ENCODE data around the gene DNAJC11. TPM values are rescaled to one million over a fixed set of nuclear protein-coding genes. Genes with fewer than 3 reads are reported as not detected.
A peak's percentile ranks its signal among the peaks of the same experiment; 100 is the strongest.

The DNAJC11 gene, protein sequence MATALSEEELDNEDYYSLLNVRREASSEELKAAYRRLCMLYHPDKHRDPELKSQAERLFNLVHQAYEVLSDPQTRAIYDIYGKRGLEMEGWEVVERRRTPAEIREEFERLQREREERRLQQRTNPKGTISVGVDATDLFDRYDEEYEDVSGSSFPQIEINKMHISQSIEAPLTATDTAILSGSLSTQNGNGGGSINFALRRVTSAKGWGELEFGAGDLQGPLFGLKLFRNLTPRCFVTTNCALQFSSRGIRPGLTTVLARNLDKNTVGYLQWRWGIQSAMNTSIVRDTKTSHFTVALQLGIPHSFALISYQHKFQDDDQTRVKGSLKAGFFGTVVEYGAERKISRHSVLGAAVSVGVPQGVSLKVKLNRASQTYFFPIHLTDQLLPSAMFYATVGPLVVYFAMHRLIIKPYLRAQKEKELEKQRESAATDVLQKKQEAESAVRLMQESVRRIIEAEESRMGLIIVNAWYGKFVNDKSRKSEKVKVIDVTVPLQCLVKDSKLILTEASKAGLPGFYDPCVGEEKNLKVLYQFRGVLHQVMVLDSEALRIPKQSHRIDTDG
- total RNA-seq (2021; ENCODE audit: unreplicated experiment) (75.6 TPM), Bru-seq, nascent RNA (percentile 84 among the genes with signal in this experiment), BruChase-seq, experiment 1, labeled RNA remaining after a 6-hour chase (percentile 85 among the genes with signal in this experiment), BruChase-seq, experiment 2, labeled RNA remaining after a 2-hour chase (percentile 84 among the genes with signal in this experiment)
- polyA plus RNA-seq (2012) = 31.7 and 41.5 TPM in 2 replicates
- long read RNA-seq, transcript DNAJC11-202 (16 exons, 3,311 nt) = major isoform, 240 of 301 reads
- long read RNA-seq, partial matches to known transcripts = 16 of 301 reads
- long read RNA-seq, other reads (novel, unspliced or antisense) = 41 of 301 reads

DNA sequence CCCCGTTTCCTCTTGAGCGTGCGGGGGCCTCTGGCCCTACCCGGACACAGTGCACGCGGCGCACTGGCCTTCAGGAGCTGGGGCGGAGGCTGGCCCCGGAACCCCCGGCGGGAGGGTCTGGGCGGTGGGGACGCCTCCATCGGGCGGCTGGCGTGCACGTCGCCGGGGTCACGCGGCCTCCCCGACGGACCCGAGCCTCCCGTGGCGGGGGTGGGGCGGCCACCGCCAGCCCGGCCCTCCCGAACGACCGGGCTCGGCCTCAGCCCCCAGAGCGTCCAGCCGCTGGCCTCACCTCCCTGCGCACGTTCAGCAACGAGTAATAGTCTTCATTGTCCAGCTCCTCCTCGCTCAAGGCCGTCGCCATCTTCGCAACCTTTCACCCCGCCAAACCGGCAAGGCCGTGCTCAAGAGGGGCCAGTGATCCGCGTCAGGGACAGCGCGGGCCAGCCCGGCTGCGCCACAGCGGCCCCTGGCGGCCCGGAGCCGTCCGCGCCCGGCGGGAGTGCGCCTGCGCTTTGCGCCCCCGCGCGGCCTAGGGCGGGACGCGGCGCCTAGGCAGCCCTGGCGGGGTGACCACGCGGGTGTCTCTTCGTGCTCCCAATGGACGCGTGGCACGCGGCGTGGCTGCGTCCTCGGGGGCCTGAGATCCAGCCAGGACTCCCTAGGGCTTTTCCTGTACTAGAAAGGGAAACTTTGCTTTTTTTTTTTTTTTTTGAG, at the start of gene DNAJC11:
Gene DNAJC11 (minus strand): TSS at position 380 of the 717 bp plus-strand sequence. CDS start 16 bp downstream, at position 364.
- ATAC-seq (peak; percentile 93), DNase-seq (ENCODE audit: low read depth, low spot score) (peak; percentile 74)
- ChIA-PET CTCF (interaction anchor here (0.5 to 1.3 kb wide), 11 partner anchors 11 to 516 kb away, joined by 3 to 9 read pairs (median 3); partner anchors contain the start of gene CAMTA1), RAD21 (ENCODE audit: low non-redundant PET in 1 of 2, low total read pairs in 2 of 2, uncharacterized antibody in 2 of 2, unreplicated experiment in 2 of 2) (no interaction called here), POLR2A (no interaction called here)
- H4K20me1 ChIP-seq (ENCODE audit: insufficient read depth) = peaks cover 3% of the 10 kb centered on the region; the same call in 1 of the 2 replicates
- H3K4me2 ChIP-seq (ENCODE audit: low read length) = peak within 1 kb of the TSS; percentile 99
- no peak within 1 kb of the TSS for H2AFZ ChIP-seq (ENCODE audit: low read depth, low read length, poor library complexity, severe bottlenecking)
- H3K9me3 ChIP-seq (ENCODE audit: control insufficient read depth in 1 of 2, insufficient read depth in 1 of 2, low read depth in 1 of 2, low read length in 2 of 2) = no peaks in the 10 kb centered on the region
- peaks cover 5 to 20% of the 10 kb centered on the region in 2 experiments; a peak in 3 of 4 replicates for H3K4me1 ChIP-seq (ENCODE audit: control insufficient read depth in 1 of 2, insufficient read depth in 2 of 2, low read length in 2 of 2)
- H3K27me3 ChIP-seq (ENCODE audit: insufficient read depth, low read length) = no peaks in the 10 kb centered on the region
- peak within 1 kb of the TSS; percentile 99 to 100 for H3K4me3 ChIP-seq (replicated peaks in 1 of 2; ENCODE audit: low read depth in 1 of 2, low read length in 2 of 2)
- H3K27ac ChIP-seq (ENCODE audit: low read depth, low read length) = peak within 1 kb of the TSS; percentile 77
- peaks cover 50% of the 10 kb centered on the region for H3K79me2 ChIP-seq (ENCODE audit: insufficient read depth, low read length)
- no TSS peak for BruUV-seq (replicated peaks)
- peak within 1 kb of the TSS; percentile 100 for H3K9ac ChIP-seq (ENCODE audit: low read length)
- intact Hi-C loops (cut with micrococcal nuclease) = loop anchor here (5.0 kb wide), 1 partner anchor 506 kb away; no protein-coding TSS in a partner anchor
- no peaks in the 10 kb centered on the region for H3K9me2 ChIP-seq (ENCODE audit: insufficient read depth)
- H3K36me3 ChIP-seq (ENCODE audit: control insufficient read depth in 1 of 2, insufficient read depth in 2 of 2, low read length in 2 of 2) = peaks cover 0 to 6% of the 10 kb centered on the region in 2 experiments; a peak in 1 of 4 replicates
- TF ChIP-seq FOSL1 (IDR thresholded peaks at IDR 0.05; ENCODE audit: low read depth) = no peak
- peak; percentile 70 for TF ChIP-seq POLR2AphosphoS5 (IDR thresholded peaks at IDR 0.05; ENCODE audit: low read depth, low read length)
- peak; percentile 96 for TF ChIP-seq CBX3 (IDR thresholded peaks at IDR 0.05; ENCODE audit: low read depth)
- TF ChIP-seq, protein P1, sequence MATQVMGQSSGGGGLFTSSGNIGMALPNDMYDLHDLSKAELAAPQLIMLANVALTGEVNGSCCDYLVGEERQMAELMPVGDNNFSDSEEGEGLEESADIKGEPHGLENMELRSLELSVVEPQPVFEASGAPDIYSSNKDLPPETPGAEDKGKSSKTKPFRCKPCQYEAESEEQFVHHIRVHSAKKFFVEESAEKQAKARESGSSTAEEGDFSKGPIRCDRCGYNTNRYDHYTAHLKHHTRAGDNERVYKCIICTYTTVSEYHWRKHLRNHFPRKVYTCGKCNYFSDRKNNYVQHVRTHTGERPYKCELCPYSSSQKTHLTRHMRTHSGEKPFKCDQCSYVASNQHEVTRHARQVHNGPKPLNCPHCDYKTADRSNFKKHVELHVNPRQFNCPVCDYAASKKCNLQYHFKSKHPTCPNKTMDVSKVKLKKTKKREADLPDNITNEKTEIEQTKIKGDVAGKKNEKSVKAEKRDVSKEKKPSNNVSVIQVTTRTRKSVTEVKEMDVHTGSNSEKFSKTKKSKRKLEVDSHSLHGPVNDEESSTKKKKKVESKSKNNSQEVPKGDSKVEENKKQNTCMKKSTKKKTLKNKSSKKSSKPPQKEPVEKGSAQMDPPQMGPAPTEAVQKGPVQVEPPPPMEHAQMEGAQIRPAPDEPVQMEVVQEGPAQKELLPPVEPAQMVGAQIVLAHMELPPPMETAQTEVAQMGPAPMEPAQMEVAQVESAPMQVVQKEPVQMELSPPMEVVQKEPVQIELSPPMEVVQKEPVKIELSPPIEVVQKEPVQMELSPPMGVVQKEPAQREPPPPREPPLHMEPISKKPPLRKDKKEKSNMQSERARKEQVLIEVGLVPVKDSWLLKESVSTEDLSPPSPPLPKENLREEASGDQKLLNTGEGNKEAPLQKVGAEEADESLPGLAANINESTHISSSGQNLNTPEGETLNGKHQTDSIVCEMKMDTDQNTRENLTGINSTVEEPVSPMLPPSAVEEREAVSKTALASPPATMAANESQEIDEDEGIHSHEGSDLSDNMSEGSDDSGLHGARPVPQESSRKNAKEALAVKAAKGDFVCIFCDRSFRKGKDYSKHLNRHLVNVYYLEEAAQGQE (IDR thresholded peaks at IDR 0.05; ENCODE audit: low read depth) = no peak
- peak; percentile 98 for TF ChIP-seq YY1 (IDR thresholded peaks at IDR 0.05; ENCODE audit: extremely low read depth, insufficient replicate concordance, low read depth, low read length)
- TF ChIP-seq SIN3A (IDR thresholded peaks at IDR 0.05; ENCODE audit: low read depth) = peak; percentile 49; the same call in 1 of the 2 replicates
- TF ChIP-seq, protein P2, sequence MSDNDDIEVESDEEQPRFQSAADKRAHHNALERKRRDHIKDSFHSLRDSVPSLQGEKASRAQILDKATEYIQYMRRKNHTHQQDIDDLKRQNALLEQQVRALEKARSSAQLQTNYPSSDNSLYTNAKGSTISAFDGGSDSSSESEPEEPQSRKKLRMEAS (IDR thresholded peaks at IDR 0.05) = peak; percentile 98
- TF ChIP-seq ZNF274 (IDR thresholded peaks at IDR 0.05; ENCODE audit: low read depth, low read length) = no peak
- TF ChIP-seq, protein P3, sequence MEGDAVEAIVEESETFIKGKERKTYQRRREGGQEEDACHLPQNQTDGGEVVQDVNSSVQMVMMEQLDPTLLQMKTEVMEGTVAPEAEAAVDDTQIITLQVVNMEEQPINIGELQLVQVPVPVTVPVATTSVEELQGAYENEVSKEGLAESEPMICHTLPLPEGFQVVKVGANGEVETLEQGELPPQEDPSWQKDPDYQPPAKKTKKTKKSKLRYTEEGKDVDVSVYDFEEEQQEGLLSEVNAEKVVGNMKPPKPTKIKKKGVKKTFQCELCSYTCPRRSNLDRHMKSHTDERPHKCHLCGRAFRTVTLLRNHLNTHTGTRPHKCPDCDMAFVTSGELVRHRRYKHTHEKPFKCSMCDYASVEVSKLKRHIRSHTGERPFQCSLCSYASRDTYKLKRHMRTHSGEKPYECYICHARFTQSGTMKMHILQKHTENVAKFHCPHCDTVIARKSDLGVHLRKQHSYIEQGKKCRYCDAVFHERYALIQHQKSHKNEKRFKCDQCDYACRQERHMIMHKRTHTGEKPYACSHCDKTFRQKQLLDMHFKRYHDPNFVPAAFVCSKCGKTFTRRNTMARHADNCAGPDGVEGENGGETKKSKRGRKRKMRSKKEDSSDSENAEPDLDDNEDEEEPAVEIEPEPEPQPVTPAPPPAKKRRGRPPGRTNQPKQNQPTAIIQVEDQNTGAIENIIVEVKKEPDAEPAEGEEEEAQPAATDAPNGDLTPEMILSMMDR (IDR thresholded peaks at IDR 0.05 in 2 of 3, conservative IDR thresholded peaks at IDR 0.05 in 1 of 3; ENCODE audit: borderline replicate concordance in 1 of 3, insufficient read depth in 1 of 3, low read depth in 2 of 3, low read length in 2 of 3) = peak; percentile 62 to 78 (median 77)
- peak; percentile 52 for TF ChIP-seq TCF7L2 (IDR thresholded peaks at IDR 0.05; ENCODE audit: borderline replicate concordance, extremely low read depth, insufficient read depth, insufficient read length)
- TF ChIP-seq, protein P4, sequence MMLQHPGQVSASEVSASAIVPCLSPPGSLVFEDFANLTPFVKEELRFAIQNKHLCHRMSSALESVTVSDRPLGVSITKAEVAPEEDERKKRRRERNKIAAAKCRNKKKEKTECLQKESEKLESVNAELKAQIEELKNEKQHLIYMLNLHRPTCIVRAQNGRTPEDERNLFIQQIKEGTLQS (IDR thresholded peaks at IDR 0.05) = no peak
- peak; percentile 73 for TF ChIP-seq POLR2A (IDR thresholded peaks at IDR 0.05; ENCODE audit: borderline replicate concordance, extremely low read depth, insufficient read depth, insufficient read length)
- TF ChIP-seq SP1 (IDR thresholded peaks at IDR 0.05; ENCODE audit: low read depth) = peak; percentile 73; the same call in 1 of the 2 replicates
- peak; percentile 93 for TF ChIP-seq ZFX (IDR thresholded peaks at IDR 0.05)
- TF ChIP-seq RAD21 (IDR thresholded peaks at IDR 0.05; ENCODE audit: low read depth) = no peak
- no peak for TF ChIP-seq CEBPB (IDR thresholded peaks at IDR 0.05; ENCODE audit: low read depth)
- no peak for TF ChIP-seq EZH2phosphoT487 (IDR thresholded peaks at IDR 0.05; ENCODE audit: borderline replicate concordance)

Data from HCT116 (cell line).